ENCODE measurements around the gene APOM. TPM values are rescaled to one million over a fixed set of nuclear protein-coding genes. Genes with fewer than 3 reads are reported as not detected.

The APOM gene
- total RNA-seq, 1 experiment from 2014 or later = 2.5 TPM

- H3K27me3 ChIP-seq (replicated peaks; ENCODE audit: insufficient read depth, low read depth, low read length, poor library complexity) = no peaks in the 10 kb centered on the region
- H3K4me3 ChIP-seq (ENCODE audit: low read depth, low read length, poor library complexity, severe bottlenecking) = no peak overlapping the region
- ChIA-PET CTCF (no interaction called here), POLR2A (ENCODE audit: low non-redundant PET) (interaction anchor here (0.7 kb wide), 1 partner anchor 63 kb away, joined by 3 read pairs; no protein-coding TSS in a partner anchor)
- TF ChIP-seq CTCF (conservative IDR thresholded peaks at IDR 0.05; ENCODE audit: low read depth, low read length) = no peak
- no peak for TF ChIP-seq EZH2 (IDR thresholded peaks at IDR 0.05; ENCODE audit: borderline replicate concordance, low read depth, low read length, poor library complexity, severe bottlenecking)
- H3K27ac ChIP-seq (ENCODE audit: low read depth, low read length, poor library complexity, severe bottlenecking) = no peak overlapping the region
- no TSS peak for BruUV-seq (replicated peaks)
- no peak for DNase-seq (ENCODE audit: low spot score)
- intact Hi-C loops (cut with micrococcal nuclease; ENCODE audit: unreplicated experiment) = no loop called here
- peaks cover 83% of the 10 kb centered on the region for H3K36me3 ChIP-seq (ENCODE audit: insufficient read depth, low read length, poor library complexity, severe bottlenecking)
- no peaks in the 10 kb centered on the region for H3K4me1 ChIP-seq (ENCODE audit: insufficient read depth, low read length, poor library complexity, severe bottlenecking)
- no peaks in the 10 kb centered on the region for H3K9me3 ChIP-seq (ENCODE audit: low read depth, low read length, poor library complexity, severe bottlenecking)
Observed at GRCh38 chr6:31645325-31645724, 10.4 kb upstream of the APOM start.

GRCh38 chr6:31651602-31652191, 4.0 kb upstream of the APOM start:
- peak overlapping the region; percentile 97 for H3K27ac ChIP-seq (ENCODE audit: low read depth, low read length, poor library complexity, severe bottlenecking)
- no peaks in the 10 kb centered on the region for H3K27me3 ChIP-seq (replicated peaks; ENCODE audit: insufficient read depth, low read depth, low read length, poor library complexity)
- POLR2A ChIA-PET (ENCODE audit: low non-redundant PET) = interaction anchor here (0.7 to 1.0 kb wide), 2 partner anchors 12 to 176 kb away, joined by 3 to 4 read pairs; partner anchors contain the start of gene HSPA1B
- peaks cover 8% of the 10 kb centered on the region for H3K4me1 ChIP-seq (ENCODE audit: insufficient read depth, low read length, poor library complexity, severe bottlenecking)
- CTCF ChIA-PET = interaction anchor here (0.6 to 1.2 kb wide), 2 partner anchors 9 to 30 kb away, joined by 3 to 5 read pairs; partner anchors contain the start of gene C6orf47
- no peak for TF ChIP-seq CTCF (conservative IDR thresholded peaks at IDR 0.05; ENCODE audit: low read depth, low read length)
- no peak for TF ChIP-seq EZH2 (IDR thresholded peaks at IDR 0.05; ENCODE audit: borderline replicate concordance, low read depth, low read length, poor library complexity, severe bottlenecking)
- H3K4me3 ChIP-seq (ENCODE audit: low read depth, low read length, poor library complexity, severe bottlenecking) = peak overlapping the region; percentile 63
- no peaks in the 10 kb centered on the region for H3K9me3 ChIP-seq (ENCODE audit: low read depth, low read length, poor library complexity, severe bottlenecking)
- BruUV-seq (replicated peaks) = TSS peak; percentile 58
- DNase-seq (ENCODE audit: low spot score) = peak; percentile 77
- intact Hi-C loops (cut with micrococcal nuclease; ENCODE audit: unreplicated experiment) = loop anchor here (10.0 kb wide), 1 partner anchor 107 kb away; the partner anchor contains the start of genes ATP6V1G2, DDX39B and NFKBIL1
- peaks cover 31% of the 10 kb centered on the region for H3K36me3 ChIP-seq (ENCODE audit: insufficient read depth, low read length, poor library complexity, severe bottlenecking)

GRCh38 chr6:31652925-31653724, 2.6 kb upstream of the APOM start:
- ChIA-PET CTCF (interaction anchor here (1.2 kb wide), 1 partner anchor 8 kb away, joined by 5 read pairs; the partner anchor contains the start of gene C6orf47), POLR2A (ENCODE audit: low non-redundant PET) (interaction anchor here (0.6 to 1.0 kb wide), 3 partner anchors 11 to 194 kb away, joined by 3 to 5 read pairs (median 4); partner anchors contain the start of gene HSPA1B)
- peak; percentile 95 for DNase-seq (ENCODE audit: low spot score)
- intact Hi-C loops (cut with micrococcal nuclease; ENCODE audit: unreplicated experiment) = loop anchor here (10.0 kb wide), 1 partner anchor 108 kb away; the partner anchor contains the start of genes ATP6V1G2, DDX39B and NFKBIL1
- BruUV-seq (replicated peaks) = TSS peak; percentile 95
- peak overlapping the region; percentile 97 for H3K27ac ChIP-seq (ENCODE audit: low read depth, low read length, poor library complexity, severe bottlenecking)
- H3K4me3 ChIP-seq (ENCODE audit: low read depth, low read length, poor library complexity, severe bottlenecking) = peak overlapping the region; percentile 63
- TF ChIP-seq CTCF (conservative IDR thresholded peaks at IDR 0.05; ENCODE audit: low read depth, low read length) (peak; percentile 30; the same call in 1 of the 2 replicates), EZH2 (IDR thresholded peaks at IDR 0.05; ENCODE audit: borderline replicate concordance, low read depth, low read length, poor library complexity, severe bottlenecking) (no peak)
- H3K36me3 ChIP-seq (ENCODE audit: insufficient read depth, low read length, poor library complexity, severe bottlenecking) = peaks cover 19% of the 10 kb centered on the region
- no peaks in the 10 kb centered on the region for H3K27me3 ChIP-seq (replicated peaks; ENCODE audit: insufficient read depth, low read depth, low read length, poor library complexity)
- peaks cover 14% of the 10 kb centered on the region for H3K4me1 ChIP-seq (ENCODE audit: insufficient read depth, low read length, poor library complexity, severe bottlenecking)
- no peaks in the 10 kb centered on the region for H3K9me3 ChIP-seq (ENCODE audit: low read depth, low read length, poor library complexity, severe bottlenecking)

All from A673 (cell line).